H9 (cell line): Measurements from ENCODE around the gene JSRP1. TPM values are rescaled to one million over a fixed set of nuclear protein-coding genes. Genes with fewer than 3 reads are reported as not detected.

Experiments
- DNase-seq: peaks from one replicate; pipeline ENCODE4 v3.0.0-alpha.2; 2017
- H2AFZ ChIP-seq: one replicate; pipeline ENCODE4 v1.6.1; 2013; ENCODE audit warnings: mild to moderate bottlenecking, low read length, control low read depth, moderate library complexity
- H2AK5ac ChIP-seq: 2 replicates; pipeline ENCODE4 v1.6.1; 2013; ENCODE audit warnings: low read length, control low read depth, mixed read lengths; ENCODE audit not compliant: insufficient read length
- H2BK120ac ChIP-seq: one replicate; pipeline ENCODE4 v1.6.1; 2013; ENCODE audit warnings: low read depth, mild to moderate bottlenecking, low read length, control low read depth, inconsistent platforms; ENCODE audit not compliant: poor library complexity, severe bottlenecking
- H2BK12ac ChIP-seq: 2 replicates; pipeline ENCODE4 v1.6.1; 2013; ENCODE audit warnings: low read length, control low read depth, mixed read lengths, low read depth; ENCODE audit not compliant: insufficient read length
- H2BK15ac ChIP-seq: 2 replicates; pipeline ENCODE4 v1.6.1; 2013; ENCODE audit warnings: low read depth, low read length, control low read depth
- H2BK20ac ChIP-seq: one replicate; pipeline ENCODE4 v1.6.1; 2013; ENCODE audit warnings: low read depth, mild to moderate bottlenecking, low read length, control low read depth, inconsistent platforms; ENCODE audit not compliant: poor library complexity, severe bottlenecking
- H2BK5ac ChIP-seq: 2 replicates; pipeline ENCODE4 v1.6.1; 2013; ENCODE audit warnings: low read length, control low read depth, mixed read lengths; ENCODE audit not compliant: insufficient read length
- H3K14ac ChIP-seq: 2 replicates; pipeline ENCODE4 v1.6.1; 2013; ENCODE audit warnings: low read length, control low read depth; ENCODE audit not compliant: insufficient read depth
- H3K18ac ChIP-seq: 2 replicates; pipeline ENCODE4 v1.6.1; 2013; ENCODE audit warnings: low read depth, mild to moderate bottlenecking, mixed read lengths, low read length, control low read depth; ENCODE audit not compliant: insufficient read length
- H3K23ac ChIP-seq: 2 replicates; pipeline ENCODE4 v1.6.1; 2013; ENCODE audit warnings: low read length, control low read depth, mixed read lengths, low read depth; ENCODE audit not compliant: insufficient read length
- H3K23me2 ChIP-seq: 2 replicates; pipeline ENCODE4 v1.6.1; 2013; ENCODE audit warnings: low read depth, mild to moderate bottlenecking, mixed read lengths, low read length, control low read depth; ENCODE audit not compliant: insufficient read length, poor library complexity, severe bottlenecking
- H3K27ac ChIP-seq: 2 replicates; pipeline ENCODE4 v1.5.1; 2013; ENCODE audit warnings: low read length, control low read depth, mixed read lengths, low read depth; ENCODE audit not compliant: insufficient read length
- H3K27me3 ChIP-seq: 2 replicates; pipeline ENCODE4 v1.6.1; 2013; ENCODE audit warnings: low read length, control low read depth, inconsistent platforms; ENCODE audit not compliant: insufficient read depth
- H3K4ac ChIP-seq: 2 replicates; pipeline ENCODE4 v1.6.1; 2013; ENCODE audit warnings: low read depth, mild to moderate bottlenecking, control low read depth, inconsistent platforms, low read length, moderate library complexity
- H3K4me1 ChIP-seq: 2 replicates; pipeline ENCODE4 v1.6.1; 2013; ENCODE audit warnings: low read length, control low read depth, inconsistent platforms; ENCODE audit not compliant: insufficient read depth
- H3K4me2 ChIP-seq: 2 replicates; pipeline ENCODE4 v1.6.1; 2013; ENCODE audit warnings: low read length, control low read depth, mixed read lengths; ENCODE audit not compliant: insufficient read length, insufficient read depth
- H3K56ac ChIP-seq: 2 replicates; pipeline ENCODE4 v1.6.1; 2013; ENCODE audit warnings: low read depth, mild to moderate bottlenecking, mixed read lengths, low read length, control low read depth; ENCODE audit not compliant: insufficient read length
- H3K79me1 ChIP-seq: 2 replicates; pipeline ENCODE4 v1.6.1; 2013; ENCODE audit warnings: low read depth, mild to moderate bottlenecking, moderate library complexity, low read length, control low read depth, inconsistent platforms; ENCODE audit not compliant: insufficient read depth, poor library complexity, severe bottlenecking
- H3K79me2 ChIP-seq: 2 replicates; pipeline ENCODE4 v1.6.1; 2013; ENCODE audit warnings: low read length, control low read depth, inconsistent platforms; ENCODE audit not compliant: insufficient read depth
- H3K9ac ChIP-seq: 2 replicates; pipeline ENCODE4 v1.6.1; 2013; ENCODE audit warnings: low read length, control low read depth, mixed read lengths; ENCODE audit not compliant: insufficient read length; ENCODE audit errors: extremely low read depth
- H3K9me3 ChIP-seq: one replicate; pipeline ENCODE4 v1.6.1; 2013; ENCODE audit warnings: low read depth, low read length, inconsistent platforms; ENCODE audit not compliant: control insufficient read depth
- H3T11ph ChIP-seq: one replicate; pipeline ENCODE4 v1.6.1; 2013; ENCODE audit warnings: mild to moderate bottlenecking, low read length, control low read depth, inconsistent platforms
- H4K20me1 ChIP-seq: one replicate; pipeline ENCODE4 v1.6.1; 2013; ENCODE audit not compliant: control insufficient read depth, insufficient read length, insufficient read depth
- H4K5ac ChIP-seq: 2 replicates; pipeline ENCODE4 v1.6.1; 2013; ENCODE audit warnings: low read depth, mild to moderate bottlenecking, mixed read lengths, low read length, control low read depth; ENCODE audit not compliant: insufficient read length
- H4K8ac ChIP-seq: replicated peaks from 2 replicates; pipeline ENCODE4 v1.6.1; 2013; ENCODE audit warnings: low read length, control low read depth, mixed read lengths, low read depth; ENCODE audit not compliant: insufficient read length
- H4K91ac ChIP-seq: 2 replicates; pipeline ENCODE4 v1.6.1; 2013; ENCODE audit warnings: low read depth, mild to moderate bottlenecking, moderate library complexity, mixed read lengths, low read length, control low read depth; ENCODE audit not compliant: insufficient read length
- H3K27ac Mint-ChIP-seq, 3 experiments: 2 replicates in 2 of 3; 3 replicates in 1 of 3; pipeline ENCODE4 v1.8.0; 2020 to 2021; ENCODE audit warnings: mixed read lengths in 3 of 3, mild to moderate bottlenecking in 1 of 3, moderate library complexity in 1 of 3
- H3K27me3 Mint-ChIP-seq: 2 replicates; pipeline ENCODE4 v1.8.0; 2021; ENCODE audit warnings: low read depth, mild to moderate bottlenecking, moderate library complexity, mixed read lengths
- H3K36me3 Mint-ChIP-seq, 3 experiments: 2 replicates in 2 of 3; 3 replicates in 1 of 3; pipeline ENCODE4 v1.8.0; 2020 to 2021; ENCODE audit warnings: low read depth in 3 of 3, mixed read lengths in 3 of 3; ENCODE audit not compliant: insufficient read depth in 1 of 3
- H3K4me1 Mint-ChIP-seq, 2 experiments: 2 replicates each; pipeline ENCODE4 v1.8.0; 2020; ENCODE audit warnings: mixed read lengths in 2 of 2
- H3K4me3 Mint-ChIP-seq, 2 experiments: 2 replicates in 1 of 2; 3 replicates in 1 of 2; pipeline ENCODE4 v1.8.0; 2020 to 2021; ENCODE audit warnings: mild to moderate bottlenecking in 2 of 2, mixed read lengths in 2 of 2, moderate library complexity in 1 of 2
- H3K9me3 Mint-ChIP-seq, 2 experiments: 2 replicates in 1 of 2; 3 replicates in 1 of 2; pipeline ENCODE4 v1.8.0; 2020; ENCODE audit warnings: mild to moderate bottlenecking in 2 of 2, mixed read lengths in 2 of 2, moderate library complexity in 1 of 2
- WGBS: extraction: QIAGEN DNeasy Blood & Tissue Kit; methylation state at CpG from one replicate; pipeline ENCODE4 v1.1.7; 2013; ENCODE audit warnings: missing lambda C conversion rate, low lambda C conversion rate, mixed read lengths; ENCODE audit not compliant: insufficient read length; ENCODE audit errors: extremely low coverage; 5-methylcytosine and 5-hydroxymethylcytosine counted together
- total RNA-seq: library from RNA; stranded (reverse); gene quantifications from 2 replicates; pipeline ENCODE4 v1.2.1, GENCODE V29; 2021
- TF ChIP-seq, protein P1 (sequence below): fragments of 200-600 bp; sonication (generic); conservative IDR thresholded peaks from 3 replicates; pipeline ENCODE4 v1.8.0; 2021; ENCODE audit warnings: antibody characterized with exemption, mild to moderate bottlenecking

Gene JSRP1
- total RNA-seq, 1 experiment from 2014 or later, result 0.90 TPM

DNA sequence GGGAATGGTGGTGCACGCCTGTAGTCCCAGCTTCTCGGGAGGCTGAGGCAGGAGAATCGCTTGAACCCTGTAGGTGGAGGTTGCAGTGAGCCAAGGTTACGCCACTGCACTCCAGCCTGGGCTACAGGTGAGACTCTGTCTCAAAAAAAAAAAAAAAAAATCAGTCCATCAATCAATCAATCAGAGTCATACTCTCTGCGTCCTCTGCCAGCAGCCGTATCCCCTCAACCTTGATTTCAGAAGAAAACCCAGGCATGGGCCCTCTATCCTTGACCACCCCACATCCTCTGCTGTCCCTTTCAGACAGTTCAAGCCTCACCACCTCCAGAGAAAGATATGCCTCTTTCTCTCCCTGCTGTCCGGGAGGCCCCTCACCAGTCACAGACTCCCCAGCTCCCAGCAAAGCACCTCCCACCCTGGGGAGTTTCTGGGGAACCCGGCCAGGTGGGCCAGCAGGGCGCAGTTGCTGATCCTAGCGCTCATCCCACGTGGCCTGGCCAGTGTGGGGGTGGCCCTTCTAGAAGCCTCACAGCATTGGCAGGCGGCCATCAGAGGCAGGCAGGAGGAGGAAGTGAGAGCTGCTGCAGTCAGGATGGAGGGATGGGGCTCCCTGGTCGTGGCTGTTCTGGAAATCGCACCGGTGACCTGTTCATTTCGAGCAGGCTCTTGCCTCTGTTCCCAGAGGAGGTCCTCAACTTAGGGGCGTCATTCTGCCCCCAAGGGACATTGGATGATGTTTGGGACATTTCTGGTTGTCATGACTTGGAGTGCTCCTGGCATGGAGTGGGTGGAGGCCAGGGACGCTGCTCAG, 10.2 kb upstream of the JSRP1 start:
- peaks cover 4% of the 10 kb centered on the region for H3K23me2 ChIP-seq
- no peaks in the 10 kb centered on the region for H3K79me1 ChIP-seq
- H3T11ph ChIP-seq, result no peak overlapping the region
- no peaks in the 10 kb centered on the region; a peak in 2 of 5 replicates for H3K9me3 Mint-ChIP-seq
- H4K8ac ChIP-seq, result no peak overlapping the region
- H3K14ac ChIP-seq, result no peak overlapping the region
- H3K4me1 ChIP-seq, result no peaks in the 10 kb centered on the region
- peaks cover 3 to 13% of the 10 kb centered on the region in 2 experiments for H3K4me1 Mint-ChIP-seq
- H2AFZ ChIP-seq, result no peak overlapping the region
- no peak overlapping the region; a peak in 2 of 7 replicates for H3K27ac Mint-ChIP-seq
- H2BK20ac ChIP-seq, result no peak overlapping the region
- no peak overlapping the region for H3K4me2 ChIP-seq
- no peaks in the 10 kb centered on the region for H4K20me1 ChIP-seq
- H3K27ac ChIP-seq, result no peak overlapping the region
- H3K36me3 Mint-ChIP-seq, result peaks cover 2 to 11% (median 6%) of the 10 kb centered on the region in 3 experiments; a peak in 6 of 7 replicates
- H3K23ac ChIP-seq, result no peak overlapping the region
- H2BK120ac ChIP-seq, result no peak overlapping the region
- H3K56ac ChIP-seq, result no peak overlapping the region
- H2AK5ac ChIP-seq, result no peak overlapping the region
- H2BK12ac ChIP-seq, result no peak overlapping the region
- DNase-seq, result no peak
- H3K27me3 Mint-ChIP-seq, result peaks cover 8% of the 10 kb centered on the region
- no peaks in the 10 kb centered on the region for H3K9me3 ChIP-seq
- no peak overlapping the region for H2BK5ac ChIP-seq
- H3K9ac ChIP-seq, result no peak overlapping the region
- no peak overlapping the region for H3K4ac ChIP-seq
- H3K27me3 ChIP-seq, result no peaks in the 10 kb centered on the region
- no peak overlapping the region for H2BK15ac ChIP-seq
- no peak overlapping the region for H3K18ac ChIP-seq
- H4K91ac ChIP-seq, result no peak overlapping the region
- TF ChIP-seq, protein P1, sequence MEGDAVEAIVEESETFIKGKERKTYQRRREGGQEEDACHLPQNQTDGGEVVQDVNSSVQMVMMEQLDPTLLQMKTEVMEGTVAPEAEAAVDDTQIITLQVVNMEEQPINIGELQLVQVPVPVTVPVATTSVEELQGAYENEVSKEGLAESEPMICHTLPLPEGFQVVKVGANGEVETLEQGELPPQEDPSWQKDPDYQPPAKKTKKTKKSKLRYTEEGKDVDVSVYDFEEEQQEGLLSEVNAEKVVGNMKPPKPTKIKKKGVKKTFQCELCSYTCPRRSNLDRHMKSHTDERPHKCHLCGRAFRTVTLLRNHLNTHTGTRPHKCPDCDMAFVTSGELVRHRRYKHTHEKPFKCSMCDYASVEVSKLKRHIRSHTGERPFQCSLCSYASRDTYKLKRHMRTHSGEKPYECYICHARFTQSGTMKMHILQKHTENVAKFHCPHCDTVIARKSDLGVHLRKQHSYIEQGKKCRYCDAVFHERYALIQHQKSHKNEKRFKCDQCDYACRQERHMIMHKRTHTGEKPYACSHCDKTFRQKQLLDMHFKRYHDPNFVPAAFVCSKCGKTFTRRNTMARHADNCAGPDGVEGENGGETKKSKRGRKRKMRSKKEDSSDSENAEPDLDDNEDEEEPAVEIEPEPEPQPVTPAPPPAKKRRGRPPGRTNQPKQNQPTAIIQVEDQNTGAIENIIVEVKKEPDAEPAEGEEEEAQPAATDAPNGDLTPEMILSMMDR, result no peak
- WGBS, result no CpG with 5 or more reads among the region's 18 CpGs
- no peak overlapping the region for H4K5ac ChIP-seq
- no peak overlapping the region; a peak in 1 of 5 replicates for H3K4me3 Mint-ChIP-seq
- H3K79me2 ChIP-seq, result peaks cover 18% of the 10 kb centered on the region; the same call in 1 of the 2 replicates
